Activated CD4-positive, CD25-positive, alpha-beta regulatory T cell treated with anti-CD3 and anti-CD28 coated beads, Interleukin-2, amount 50 U/mL, for 16 hours (primary cell): ENCODE measurements around the gene NUCB2.

Source experiments
- DNase-seq: peaks from one replicate; pipeline ENCODE4 v3.0.0-alpha.2; 2020; ENCODE audit warnings: low read depth, low spot score

Gene NUCB2

GRCh38 chr11:17331669-17332068, 55.1 kb downstream of the NUCB2 start:
- DNase-seq, result no peak

DNA sequence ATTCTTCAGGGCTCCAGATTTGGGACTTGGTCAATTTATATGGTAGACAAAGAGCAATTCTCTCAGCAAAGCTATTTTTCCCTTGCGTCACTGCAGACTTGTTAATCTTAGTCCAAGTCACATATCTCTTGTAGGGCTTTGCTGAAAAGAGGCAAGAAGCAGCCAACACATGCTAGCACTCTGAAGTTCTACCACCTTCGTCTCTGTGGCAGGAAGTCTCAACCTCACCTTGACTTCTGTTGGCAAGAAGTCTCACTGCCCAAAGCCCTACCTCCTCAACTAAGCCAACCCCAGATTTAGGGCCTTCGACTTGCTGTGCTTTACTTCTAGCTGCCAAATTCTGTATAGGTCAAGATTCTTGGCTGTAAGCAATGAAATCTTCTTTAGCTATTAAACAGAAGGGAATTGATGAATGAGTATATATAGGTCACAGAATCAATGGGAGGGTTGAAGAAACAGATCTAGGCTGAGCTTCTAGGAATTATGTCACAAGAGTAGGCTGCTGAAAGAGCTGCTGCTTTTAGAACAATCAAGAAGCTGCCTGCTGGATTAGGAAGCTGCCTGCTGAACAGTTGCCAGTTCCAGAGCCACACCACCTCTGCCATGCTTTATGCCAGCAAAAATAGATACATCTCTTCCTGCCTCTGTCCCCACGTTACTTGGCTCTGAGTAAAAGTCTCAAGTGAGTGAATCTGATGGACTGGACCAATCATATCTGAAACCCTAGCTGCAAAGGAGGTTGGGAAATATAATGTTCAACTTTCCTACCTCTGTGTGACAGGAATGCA, 57.5 kb downstream of the NUCB2 start:
- DNase-seq, result no peak

- DNase-seq, result no peak
Observed at GRCh38 chr11:17343257-17343656, 66.7 kb downstream of the NUCB2 start.

DNA sequence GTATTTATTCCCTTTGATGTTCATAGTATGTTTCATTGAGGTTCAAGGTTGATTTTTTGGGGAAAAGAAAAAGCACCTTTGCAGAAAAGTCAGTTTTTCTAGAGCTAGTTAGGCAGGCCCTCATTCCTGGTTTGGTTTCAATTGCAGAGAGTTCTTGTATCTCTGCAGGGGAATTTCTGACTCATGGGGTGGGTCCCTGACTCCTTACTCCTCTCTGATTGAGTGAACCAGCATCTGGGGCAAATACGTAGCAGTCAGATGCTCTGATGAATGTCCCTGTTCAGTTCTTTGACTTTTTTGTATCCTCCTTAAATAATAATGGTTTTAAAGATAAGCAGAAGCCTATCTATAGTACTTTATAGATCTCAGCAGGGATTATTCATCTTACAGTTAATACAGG, 67.4 kb downstream of the NUCB2 start:
- no peak for DNase-seq

- DNase-seq, result no peak
Observed at GRCh38 chr11:17347676-17348075, 71.1 kb downstream of the NUCB2 start.

- DNase-seq, result no peak
Observed at GRCh38 chr11:17350455-17351171, 74.1 kb downstream of the NUCB2 start.

- no peak for DNase-seq
Observed at GRCh38 chr11:17351172-17351509, 74.6 kb downstream of the NUCB2 start.

DNA sequence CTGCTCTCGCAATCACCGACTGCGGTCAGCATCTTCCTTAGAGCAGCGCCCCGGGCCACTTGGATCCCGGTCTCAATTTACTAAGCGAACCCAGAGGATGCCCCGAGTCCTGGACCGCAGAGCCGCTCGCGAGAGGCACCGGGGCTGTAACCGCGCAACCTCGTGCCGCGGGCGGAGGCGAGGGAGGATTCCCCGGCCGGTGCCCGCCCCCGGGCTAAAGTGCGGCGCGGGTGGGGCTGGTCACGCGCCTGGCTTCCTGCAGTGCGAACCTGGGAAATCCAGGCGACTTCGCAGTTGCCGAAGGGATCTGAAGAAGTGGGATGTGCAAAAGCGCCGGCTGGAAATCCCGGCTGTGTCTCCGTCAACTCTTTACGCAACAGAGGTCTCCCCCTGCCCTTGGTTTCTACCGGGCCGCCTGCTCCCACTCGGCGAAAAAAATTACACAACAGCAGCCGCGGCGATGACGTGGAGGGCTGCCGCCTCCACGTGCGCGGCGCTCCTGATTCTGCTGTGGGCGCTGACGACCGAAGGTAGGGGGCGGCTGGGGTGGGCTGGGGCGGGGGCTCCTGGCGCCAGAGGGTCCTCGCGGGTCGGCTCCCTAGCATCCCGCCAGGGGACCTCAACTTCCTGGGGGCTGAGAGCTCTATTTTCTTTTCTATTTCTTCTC, 75.1 kb downstream of the NUCB2 start, which contains the start of gene NCR3LG1:
NCR3LG1 (plus strand) TSS at position 291 of the 667 bp plus-strand sequence; CDS start at position 461, 170 bp downstream.
- no peak for DNase-seq

DNA sequence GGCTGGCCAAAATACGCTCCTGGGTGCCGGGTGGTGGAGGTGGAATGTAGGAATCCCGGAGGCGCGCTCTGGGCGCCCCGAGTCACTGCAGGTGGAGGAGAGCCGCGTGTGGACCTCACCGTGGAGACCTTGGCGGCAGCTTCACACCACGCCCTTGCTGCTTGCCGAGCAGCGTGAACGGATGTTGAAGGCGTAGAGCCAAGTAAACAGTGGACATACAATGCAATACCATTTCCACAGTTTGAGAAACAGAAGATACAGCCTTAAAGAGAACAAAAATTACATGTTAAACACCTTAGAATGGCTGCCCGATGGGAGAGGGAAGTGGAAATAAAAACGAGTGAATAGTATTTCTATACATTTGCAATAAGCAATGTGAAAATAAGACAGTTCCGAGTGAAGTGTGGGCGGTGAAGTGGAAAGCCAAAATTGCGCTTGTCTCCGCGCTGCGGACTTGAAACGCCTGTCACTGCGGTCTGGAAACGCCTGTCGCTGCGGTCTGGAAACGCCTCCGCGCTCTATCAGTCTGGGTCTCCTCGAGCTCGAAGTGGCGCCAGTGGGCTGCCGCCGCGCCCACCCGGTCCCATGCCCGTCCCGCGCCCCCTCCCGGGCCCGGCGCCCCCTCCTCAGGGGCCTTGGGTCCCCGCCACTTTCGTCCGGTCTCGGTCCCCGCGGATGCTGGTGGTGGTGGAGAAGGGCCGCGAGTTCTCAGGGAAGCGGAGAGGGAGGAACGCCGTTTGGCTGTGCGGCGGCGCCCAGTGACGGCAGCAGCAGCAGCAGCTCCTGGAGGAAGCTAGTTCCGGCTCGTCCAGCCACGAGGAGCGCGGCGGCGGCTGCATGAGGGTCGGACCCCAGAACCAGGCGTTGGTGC, 76.6 kb downstream of the NUCB2 start:
- DNase-seq, result no peak

DNA sequence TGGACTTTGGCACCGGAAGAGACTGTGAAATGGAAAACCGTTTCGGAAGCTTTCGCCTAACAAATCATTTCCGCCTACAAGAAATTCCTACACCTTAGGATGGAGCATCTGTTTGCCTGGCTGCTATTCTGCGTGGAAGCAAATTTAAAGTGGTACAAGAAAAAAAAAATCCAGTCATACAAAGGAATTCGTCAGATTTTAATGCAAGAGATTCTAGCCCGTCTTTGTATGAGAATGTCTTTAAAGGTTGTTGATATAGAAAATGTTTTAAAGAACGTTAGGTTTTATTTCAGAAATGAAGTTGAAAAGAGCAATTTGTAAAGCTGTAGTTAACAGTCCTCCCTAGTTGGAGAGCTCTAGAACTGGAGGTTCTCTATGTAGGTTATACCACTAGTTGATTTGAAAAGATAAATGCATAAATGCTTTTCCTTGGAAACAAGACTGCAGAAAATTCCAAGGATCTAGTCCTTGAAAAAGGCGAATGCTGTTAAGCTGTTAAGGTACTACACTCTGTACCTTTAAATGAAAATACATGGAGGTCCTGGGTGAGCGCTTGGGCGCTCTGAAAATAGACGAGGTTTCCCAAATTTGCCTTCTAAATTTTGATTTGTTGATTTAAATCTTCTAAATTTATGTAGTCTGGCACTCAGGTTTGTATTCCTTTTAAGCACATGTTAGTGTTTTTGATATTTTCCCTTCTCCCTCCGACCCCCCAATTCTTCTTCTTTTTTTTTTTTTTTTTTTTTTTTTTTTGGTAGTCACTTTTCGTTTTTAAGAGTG, 77.5 kb downstream of the NUCB2 start:
- DNase-seq, result no peak

- peak; percentile 47 for DNase-seq
Observed at GRCh38 chr11:17354601-17354991, 78.1 kb downstream of the NUCB2 start.

GRCh38 chr11:17366495-17366894, 90.0 kb downstream of the NUCB2 start:
- no peak for DNase-seq

DNA sequence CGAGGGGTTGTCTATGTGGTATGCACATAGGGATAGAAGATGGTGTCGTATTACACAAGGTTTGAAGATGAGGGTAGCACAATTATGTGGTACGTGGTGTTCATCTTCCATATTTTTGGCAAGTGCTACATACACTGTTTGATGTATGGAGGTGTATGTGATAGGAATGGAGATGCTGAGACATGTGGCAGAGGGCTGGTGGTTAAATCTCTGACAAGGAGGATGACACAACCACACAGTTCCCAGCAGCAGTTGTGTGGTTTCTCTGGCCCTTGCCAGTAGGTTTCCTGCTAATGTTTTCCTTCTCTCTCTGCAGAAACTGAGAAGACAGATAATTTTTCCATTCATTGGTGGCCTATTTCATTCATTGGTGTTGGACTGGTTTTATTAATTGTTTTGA, 92.0 kb downstream of the NUCB2 start:
- no peak for DNase-seq

GRCh38 chr11:17369094-17369493, 92.6 kb downstream of the NUCB2 start:
- no peak for DNase-seq

GRCh38 chr11:17369684-17370243, 93.2 kb downstream of the NUCB2 start:
- DNase-seq, result no peak

GRCh38 chr11:17371614-17372013, 95.1 kb downstream of the NUCB2 start:
- no peak for DNase-seq

DNA sequence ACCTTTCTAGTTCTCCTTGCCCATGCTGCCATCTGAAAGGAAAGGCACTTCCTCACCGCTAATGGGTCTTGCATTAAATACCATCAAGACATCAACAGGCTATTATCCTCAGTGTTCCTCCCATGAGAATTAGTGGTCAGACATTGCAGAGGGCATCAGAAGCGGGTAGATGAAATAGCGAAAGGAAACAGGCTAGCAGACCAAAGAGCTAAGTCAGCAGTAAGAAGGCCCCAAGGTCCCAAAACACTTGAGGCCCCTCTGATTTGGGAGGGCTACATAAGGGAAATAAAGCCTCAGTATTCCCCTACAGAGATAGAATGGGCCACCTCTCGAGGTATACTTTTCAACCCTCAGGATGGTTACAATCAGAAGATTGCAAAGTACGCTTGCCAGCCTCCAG, 99.0 kb downstream of the NUCB2 start:
- no peak for DNase-seq

DNA sequence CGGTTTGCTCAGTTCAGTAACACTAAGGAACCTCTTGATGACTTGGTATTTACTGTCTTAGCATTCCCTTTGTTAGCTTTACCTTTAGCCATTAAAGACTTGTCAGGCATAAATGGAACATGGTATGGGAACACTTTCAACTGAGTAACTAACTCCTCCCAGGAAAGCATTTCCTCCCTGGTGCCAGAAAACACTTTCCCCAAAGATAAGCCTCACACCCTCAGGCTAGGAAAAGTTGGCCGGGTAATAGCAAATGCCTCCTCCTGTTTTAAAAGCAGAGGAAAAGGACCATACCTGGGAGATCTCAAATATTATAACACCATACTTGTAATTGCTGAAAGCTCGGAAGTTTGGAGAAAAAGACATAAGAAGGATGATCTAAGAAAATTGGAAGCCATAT, 100.0 kb downstream of the NUCB2 start:
- DNase-seq, result no peak

- no peak for DNase-seq
Observed at GRCh38 chr11:17378655-17379054, 102.1 kb downstream of the NUCB2 start.

GRCh38 chr11:17379383-17380180, 103.0 kb downstream of the NUCB2 start:
- no peak for DNase-seq
